GM21360 (cell line): Measurements from ENCODE around the gene NRBF2.
"Not testable (repeated sequence)": the region's sequence is repeated elsewhere in the genome, so short reads cannot be mapped to it uniquely, and the experiment has no call there.

Experiments
- ATAC-seq: cut with Tn5 transposase; IDR thresholded peaks from one replicate; pipeline ENCODE4 v1.9.1; 2021; ENCODE audit warnings: mild to moderate bottlenecking, moderate library complexity; ENCODE audit not compliant: unreplicated experiment

Gene NRBF2

GRCh38 chr10:63116452-63117072, 16.6 kb upstream of the NRBF2 start:
- ATAC-seq: no peak

GRCh38 chr10:63119041-63119440, 14.1 kb upstream of the NRBF2 start:
- no peak for ATAC-seq

GRCh38 chr10:63120554-63120953, 12.6 kb upstream of the NRBF2 start:
- no peak for ATAC-seq

- no peak for ATAC-seq
Observed at GRCh38 chr10:63123727-63124362, 9.3 kb upstream of the NRBF2 start.

- ATAC-seq: no peak
Observed at GRCh38 chr10:63125459-63125858, 7.7 kb upstream of the NRBF2 start.

GRCh38 chr10:63128443-63128842, 4.7 kb upstream of the NRBF2 start:
- no peak for ATAC-seq

GRCh38 chr10:63129888-63130287, 3.2 kb upstream of the NRBF2 start:
- no peak for ATAC-seq

- no peak for ATAC-seq
Observed at GRCh38 chr10:63132651-63133055, 475 bp upstream of the NRBF2 start.

GRCh38 chr10:63133821-63134557, 861 bp downstream of the NRBF2 start:
- no peak for ATAC-seq

- no peak for ATAC-seq
Observed at GRCh38 chr10:63137306-63137705, 4.2 kb downstream of the NRBF2 start.

GRCh38 chr10:63140077-63140476, 6.9 kb downstream of the NRBF2 start:
- no peak for ATAC-seq

- no peak for ATAC-seq
Observed at GRCh38 chr10:63142136-63142535, 9.0 kb downstream of the NRBF2 start.

- ATAC-seq: no peak
Observed at GRCh38 chr10:63143987-63144386, 10.9 kb downstream of the NRBF2 start.

- peak; percentile 76 for ATAC-seq
Observed at GRCh38 chr10:63145782-63146181, 12.7 kb downstream of the NRBF2 start.

GRCh38 chr10:63146503-63146902, 13.4 kb downstream of the NRBF2 start:
- no peak for ATAC-seq

GRCh38 chr10:63150745-63151144, 17.6 kb downstream of the NRBF2 start:
- ATAC-seq: no peak

- not testable (repeated sequence) for ATAC-seq
Observed at GRCh38 chr10:63153868-63154545, 20.9 kb downstream of the NRBF2 start.

GRCh38 chr10:63154546-63155387, 21.6 kb downstream of the NRBF2 start:
- no peak for ATAC-seq

- no peak for ATAC-seq
Observed at GRCh38 chr10:63155388-63156020, 22.4 kb downstream of the NRBF2 start.

- no peak for ATAC-seq
Observed at GRCh38 chr10:63156236-63156635, 23.1 kb downstream of the NRBF2 start.
